GM18526 (cell line): ENCODE measurements around the gene TPST2.

Experiments used
- POLR2A ChIP-seq: IDR thresholded peaks from 3 replicates; pipeline ENCODE4 v1.6.1; 2011; ENCODE audit not compliant: insufficient read length; ENCODE audit errors: extremely low read depth

TPST2 gene

GRCh38 chr22:26616650-26617049 lies 26.7 kb upstream of the TPST2 start:
- TF ChIP-seq POLR2A, result no peak

GRCh38 chr22:26615830-26616435 lies 26.0 kb upstream of the TPST2 start:
- TF ChIP-seq POLR2A, result no peak

- TF ChIP-seq POLR2A, result no peak
These were observed 25.2 kb upstream of the TPST2 start for GRCh38 chr22:26615149-26615548.

GRCh38 chr22:26614322-26614721 lies 24.4 kb upstream of the TPST2 start:
- no peak for TF ChIP-seq POLR2A

GRCh38 chr22:26612652-26613051 lies 22.7 kb upstream of the TPST2 start:
- no peak for TF ChIP-seq POLR2A

- no peak for TF ChIP-seq POLR2A
These were observed 21.1 kb upstream of the TPST2 start for GRCh38 chr22:26610996-26611395.

- no peak for TF ChIP-seq POLR2A
These were observed 20.4 kb upstream of the TPST2 start for GRCh38 chr22:26610072-26610958.

GRCh38 chr22:26609287-26609686 lies 19.4 kb upstream of the TPST2 start:
- no peak for TF ChIP-seq POLR2A

GRCh38 chr22:26608129-26608528 lies 18.2 kb upstream of the TPST2 start:
- TF ChIP-seq POLR2A, result no peak

- no peak for TF ChIP-seq POLR2A
These were observed 16.7 kb upstream of the TPST2 start for GRCh38 chr22:26606611-26607010.

GRCh38 chr22:26604368-26604767 lies 14.4 kb upstream of the TPST2 start:
- TF ChIP-seq POLR2A, result no peak

- no peak for TF ChIP-seq POLR2A
These were observed 12.2 kb upstream of the TPST2 start for GRCh38 chr22:26602127-26602526.

GRCh38 chr22:26601726-26602125 lies 11.8 kb upstream of the TPST2 start:
- TF ChIP-seq POLR2A, result no peak

- no peak for TF ChIP-seq POLR2A
These were observed 9.6 kb upstream of the TPST2 start for GRCh38 chr22:26599505-26599904.

GRCh38 chr22:26597480-26597879 lies 7.5 kb upstream of the TPST2 start:
- no peak for TF ChIP-seq POLR2A

GRCh38 chr22:26597026-26597425 lies 7.1 kb upstream of the TPST2 start:
- no peak for TF ChIP-seq POLR2A
